Fibroblast of the aortic adventitia (primary cell): Measurements from ENCODE around the gene ENTPD1. TPM values are rescaled to one million over a fixed set of nuclear protein-coding genes. Genes with fewer than 3 reads are reported as not detected.
A peak's percentile ranks its signal among the peaks of the same experiment; 100 is the strongest.

Experiments
- DNase-seq: peaks from one replicate; pipeline ENCODE4 v3.0.0-alpha.2; 2010; ENCODE audit warnings: low read depth
- H3K4me3 ChIP-seq: 2 replicates; pipeline ENCODE4 v1.5.1; 2011; ENCODE audit warnings: low read depth, mild to moderate bottlenecking, control low read depth, low read length, moderate library complexity
- total RNA-seq: library from RNA; depleted of rRNA; stranded (reverse); fragments of >200 nt; gene quantifications from 2 replicates; pipeline ENCODE4 v1.2.3, GENCODE V29; 2012; ENCODE audit warnings: low replicate concordance
- TF ChIP-seq, protein P1 (sequence below): IDR thresholded peaks from 2 replicates; pipeline ENCODE4 v1.5.1; 2011; ENCODE audit warnings: mild to moderate bottlenecking, low read length, control low read depth, inconsistent platforms; ENCODE audit not compliant: insufficient read depth

The ENTPD1 gene
- total RNA-seq, 1 donor = 0.09 TPM

DNA sequence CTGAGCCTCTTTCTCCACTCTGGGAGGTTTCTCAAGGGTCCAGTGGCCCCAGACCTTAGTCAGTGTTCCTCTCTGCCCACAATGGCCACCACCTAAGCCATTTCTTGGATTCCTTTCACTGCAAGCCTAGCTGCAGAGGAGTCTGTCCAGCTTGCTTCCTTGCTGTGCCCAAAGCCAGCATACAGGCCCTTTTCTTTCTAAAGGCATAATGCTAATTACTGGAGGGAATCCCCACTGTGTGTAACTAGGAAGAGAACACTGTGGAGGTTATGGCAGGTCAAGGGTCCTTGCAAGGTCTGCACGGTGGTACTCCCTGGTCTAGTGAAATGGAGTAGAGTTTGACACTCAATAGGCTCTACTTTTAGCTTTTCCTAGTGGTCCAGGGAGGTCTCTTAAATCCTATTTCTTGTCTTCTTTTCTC is 81.4 kb downstream of the ENTPD1 start:
- no peak overlapping the region for H3K4me3 ChIP-seq
- DNase-seq = no peak
- TF ChIP-seq, protein P1, sequence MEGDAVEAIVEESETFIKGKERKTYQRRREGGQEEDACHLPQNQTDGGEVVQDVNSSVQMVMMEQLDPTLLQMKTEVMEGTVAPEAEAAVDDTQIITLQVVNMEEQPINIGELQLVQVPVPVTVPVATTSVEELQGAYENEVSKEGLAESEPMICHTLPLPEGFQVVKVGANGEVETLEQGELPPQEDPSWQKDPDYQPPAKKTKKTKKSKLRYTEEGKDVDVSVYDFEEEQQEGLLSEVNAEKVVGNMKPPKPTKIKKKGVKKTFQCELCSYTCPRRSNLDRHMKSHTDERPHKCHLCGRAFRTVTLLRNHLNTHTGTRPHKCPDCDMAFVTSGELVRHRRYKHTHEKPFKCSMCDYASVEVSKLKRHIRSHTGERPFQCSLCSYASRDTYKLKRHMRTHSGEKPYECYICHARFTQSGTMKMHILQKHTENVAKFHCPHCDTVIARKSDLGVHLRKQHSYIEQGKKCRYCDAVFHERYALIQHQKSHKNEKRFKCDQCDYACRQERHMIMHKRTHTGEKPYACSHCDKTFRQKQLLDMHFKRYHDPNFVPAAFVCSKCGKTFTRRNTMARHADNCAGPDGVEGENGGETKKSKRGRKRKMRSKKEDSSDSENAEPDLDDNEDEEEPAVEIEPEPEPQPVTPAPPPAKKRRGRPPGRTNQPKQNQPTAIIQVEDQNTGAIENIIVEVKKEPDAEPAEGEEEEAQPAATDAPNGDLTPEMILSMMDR = no peak

DNA sequence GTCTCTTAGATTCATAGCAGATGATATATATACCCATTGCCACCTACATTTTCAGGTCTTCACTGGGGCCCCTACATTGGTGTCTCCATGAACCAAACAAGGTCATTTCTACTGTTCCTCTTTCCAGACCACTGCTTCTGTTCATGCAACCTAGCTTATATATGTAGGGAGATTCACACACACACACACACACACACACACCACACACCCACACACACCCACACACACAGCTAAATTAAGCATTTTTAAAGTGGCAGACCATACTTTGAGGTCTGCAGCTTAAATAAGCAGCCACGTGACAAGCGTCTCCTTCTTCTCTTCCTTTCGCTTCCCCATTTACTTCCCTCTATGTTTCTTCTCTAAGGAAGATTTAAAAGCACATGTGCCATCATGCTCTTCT is 81.8 kb downstream of the ENTPD1 start:
- TF ChIP-seq, protein P1 = no peak
- no peak overlapping the region for H3K4me3 ChIP-seq
- no peak for DNase-seq

DNA sequence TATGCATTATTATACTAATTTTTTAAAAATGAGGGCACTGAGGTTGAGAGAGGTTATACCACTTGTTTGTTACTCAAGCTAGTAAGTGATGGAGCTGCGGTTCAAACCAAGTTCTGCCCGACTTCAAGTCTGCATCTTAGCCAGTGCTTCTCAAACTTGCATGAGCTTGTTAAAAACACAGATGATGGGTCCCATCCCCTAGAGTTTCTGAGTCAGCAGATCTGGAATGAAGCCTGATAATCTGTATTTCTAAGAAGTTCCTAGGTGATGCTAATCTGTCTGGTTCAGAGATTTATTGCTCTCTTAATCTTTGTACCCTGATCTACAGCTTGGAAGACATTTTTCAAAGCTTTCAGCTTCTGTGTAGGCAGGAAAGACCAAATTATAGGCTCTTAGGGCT is 84.2 kb downstream of the ENTPD1 start:
- TF ChIP-seq, protein P1 = no peak
- H3K4me3 ChIP-seq = no peak overlapping the region
- peak; percentile 18 for DNase-seq

DNA sequence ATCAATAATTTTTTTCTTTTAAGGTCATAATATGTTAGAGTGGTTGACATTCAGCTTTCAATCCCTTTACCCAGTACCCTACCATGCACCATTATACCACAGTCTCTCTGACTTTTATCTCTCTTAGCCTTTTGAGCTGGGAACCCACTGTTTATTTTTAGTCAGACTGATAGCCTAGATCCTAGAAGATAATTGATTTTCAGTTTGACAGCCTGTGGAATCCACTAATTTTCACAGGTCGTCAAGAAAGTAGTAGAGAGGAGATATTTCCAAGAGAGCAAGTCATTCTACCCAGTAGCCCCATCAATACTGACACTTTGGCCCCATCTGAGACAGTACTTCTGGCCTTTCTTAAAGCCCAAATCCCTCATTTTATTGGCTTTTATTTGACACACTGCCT is 84.7 kb downstream of the ENTPD1 start:
- TF ChIP-seq, protein P1 = no peak
- DNase-seq = no peak

DNA sequence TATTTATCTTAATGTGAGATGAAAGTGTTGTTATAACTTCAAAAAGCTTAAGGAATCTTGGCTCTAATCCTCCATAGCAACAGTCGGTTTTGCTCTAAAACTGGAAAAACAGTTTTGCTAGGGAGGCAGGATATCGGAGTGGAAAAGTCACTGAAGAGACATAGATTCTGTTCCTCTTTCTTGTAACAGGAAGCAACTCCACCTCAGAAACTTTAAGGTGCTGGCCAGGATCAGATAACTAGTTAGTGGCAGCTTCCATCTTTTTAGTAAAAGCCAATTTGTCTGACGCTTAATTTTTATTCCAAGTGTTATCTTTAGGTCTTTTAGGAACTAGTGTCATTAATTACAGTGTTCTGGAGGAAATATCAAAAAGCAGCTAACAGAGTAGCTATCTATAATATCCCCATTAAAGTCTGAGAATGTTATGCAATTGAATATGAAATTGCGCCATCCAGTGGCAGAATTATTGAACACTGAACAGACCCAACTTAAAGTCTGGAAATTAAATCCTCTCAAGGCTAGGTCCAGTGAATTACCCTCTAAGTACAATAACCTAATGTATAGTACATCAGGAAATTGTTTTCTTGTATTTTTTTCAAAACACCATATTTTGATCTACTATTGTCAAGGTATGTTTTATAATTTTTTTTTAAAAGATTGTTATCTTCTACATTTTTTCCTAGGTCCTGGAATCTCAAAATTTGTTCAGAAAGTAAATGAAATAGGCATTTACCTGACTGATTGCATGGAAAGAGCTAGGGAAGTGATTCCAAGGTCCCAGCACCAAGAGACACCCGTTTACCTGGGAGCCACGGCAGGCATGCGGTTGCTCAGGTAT is 85.9 kb downstream of the ENTPD1 start:
- peak; percentile 84 for DNase-seq
- H3K4me3 ChIP-seq = no peak overlapping the region
- TF ChIP-seq, protein P1 = peak; percentile 52

More for the DNA sequence above, 84.7 kb downstream of the ENTPD1 start:
- no peak overlapping the region for H3K4me3 ChIP-seq

DNA sequence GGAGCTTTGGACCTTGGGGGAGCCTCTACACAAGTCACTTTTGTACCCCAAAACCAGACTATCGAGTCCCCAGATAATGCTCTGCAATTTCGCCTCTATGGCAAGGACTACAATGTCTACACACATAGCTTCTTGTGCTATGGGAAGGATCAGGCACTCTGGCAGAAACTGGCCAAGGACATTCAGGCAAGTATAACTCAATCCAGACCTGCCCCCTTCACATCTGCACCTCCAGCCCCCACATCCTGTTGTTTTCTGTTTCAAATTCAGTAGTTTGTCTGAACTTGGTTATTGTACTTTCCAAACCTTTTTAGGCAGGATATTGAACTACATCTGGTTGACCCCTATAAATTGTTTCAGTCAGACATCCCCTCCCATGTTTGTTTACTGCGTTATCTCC is 89.4 kb downstream of the ENTPD1 start:
- H3K4me3 ChIP-seq = no peak overlapping the region
- DNase-seq = no peak
- TF ChIP-seq, protein P1 = no peak

DNA sequence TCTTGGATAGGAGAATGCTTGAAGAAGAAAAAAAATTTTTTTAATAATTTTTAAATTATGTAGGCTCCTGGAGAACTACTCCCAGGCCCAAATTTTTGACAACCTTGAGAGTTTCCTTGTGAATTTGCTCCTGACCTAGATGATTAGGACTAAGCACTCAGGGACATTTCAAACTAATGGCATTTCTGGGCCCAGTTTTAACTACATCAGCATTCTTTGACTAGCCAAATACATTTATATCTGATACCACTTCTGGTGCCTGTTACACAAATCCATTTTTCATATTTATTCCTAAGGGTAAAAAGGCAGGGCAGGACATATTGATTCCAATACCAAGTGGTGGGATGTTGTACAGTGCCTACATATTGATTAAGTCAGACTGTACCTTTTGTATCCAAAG is 91.0 kb downstream of the ENTPD1 start:
- TF ChIP-seq, protein P1 = no peak
- no peak overlapping the region for H3K4me3 ChIP-seq
- no peak for DNase-seq
